HG03571 (cell line): ENCODE measurements around the gene UGT1A8.

Experiments used
- ATAC-seq: cut with Tn5 transposase; IDR thresholded peaks from one replicate; pipeline ENCODE4 v1.9.1; 2021; ENCODE audit not compliant: unreplicated experiment

Gene UGT1A8

GRCh38 chr2:233817361-233817911, 200.0 kb downstream of the UGT1A8 start:
- ATAC-seq: no peak

DNA sequence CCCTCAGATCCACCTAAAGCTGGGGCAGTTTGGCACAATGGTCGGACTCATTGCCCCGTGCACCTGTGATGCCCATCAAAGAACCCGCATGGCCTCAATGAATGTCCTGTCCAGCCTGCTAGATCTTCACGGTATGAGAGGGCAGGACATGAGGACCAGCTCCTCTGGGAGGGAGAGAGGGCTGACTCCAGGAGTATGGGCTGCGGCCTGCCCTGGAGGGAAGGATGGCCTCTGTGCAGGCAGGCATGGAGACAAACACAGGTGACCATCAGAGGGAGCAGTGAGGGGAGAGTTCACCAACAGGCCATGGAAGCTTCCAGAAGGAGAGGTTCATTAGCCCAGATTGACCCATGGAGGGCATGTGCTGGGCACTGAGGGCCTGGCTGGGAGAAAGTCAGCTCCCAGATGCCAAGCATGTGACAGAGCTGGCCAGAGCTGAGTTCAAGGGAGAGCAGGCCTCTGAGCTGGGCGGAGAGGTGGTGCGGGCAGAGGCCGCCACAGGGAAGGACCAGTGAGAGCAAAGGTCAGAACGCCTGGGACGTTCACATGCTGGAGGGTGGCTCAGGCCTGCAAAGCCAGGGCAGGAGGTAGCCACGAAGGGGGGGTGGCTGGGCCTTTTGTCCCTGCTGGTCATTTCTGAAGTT, 200.7 kb downstream of the UGT1A8 start:
- no peak for ATAC-seq

GRCh38 chr2:233818639-233819621, 201.5 kb downstream of the UGT1A8 start:
- ATAC-seq: no peak

DNA sequence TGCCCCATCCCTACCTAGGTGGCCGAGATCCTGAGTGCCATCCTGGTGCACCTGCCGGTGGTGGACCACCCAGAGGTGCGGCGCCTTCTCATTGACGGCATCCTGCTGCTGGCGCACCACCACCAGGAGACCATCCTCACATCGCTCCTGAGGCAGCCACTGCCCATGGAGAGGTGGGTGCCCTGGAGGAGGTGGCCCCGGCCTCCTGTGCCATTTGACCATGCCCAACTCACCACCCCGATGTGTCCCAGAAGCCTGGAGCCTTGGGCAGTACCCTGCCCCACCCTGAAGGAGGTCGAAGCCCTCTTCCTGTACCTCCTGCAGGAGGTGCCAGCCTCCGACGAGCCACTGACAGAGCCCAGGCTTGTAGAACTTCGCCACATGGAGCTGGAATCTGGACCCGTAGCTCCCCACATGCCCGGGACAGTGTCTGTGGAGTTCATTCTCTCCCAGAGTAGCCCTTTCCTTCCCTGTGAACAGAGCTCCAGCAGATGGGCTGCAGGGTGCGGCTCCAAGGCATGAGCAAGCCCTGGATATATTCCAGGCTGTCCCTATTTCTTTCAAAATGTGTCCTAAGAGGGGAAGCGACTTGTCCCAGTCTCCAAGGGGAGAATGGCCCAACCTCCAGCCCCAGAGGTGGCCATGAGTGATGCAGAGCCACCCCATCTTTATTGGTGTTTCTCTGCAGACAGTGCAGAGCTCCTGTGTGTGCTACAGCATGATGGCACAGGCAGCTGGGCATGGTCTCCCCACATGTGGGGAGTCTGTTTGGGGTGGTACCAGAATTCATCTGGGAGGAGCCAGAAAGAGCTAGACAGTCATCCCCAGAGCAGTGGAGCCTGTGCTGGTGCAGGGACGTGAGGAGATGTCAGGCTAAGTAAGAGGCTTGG, 202.7 kb downstream of the UGT1A8 start:
- ATAC-seq: no peak

DNA sequence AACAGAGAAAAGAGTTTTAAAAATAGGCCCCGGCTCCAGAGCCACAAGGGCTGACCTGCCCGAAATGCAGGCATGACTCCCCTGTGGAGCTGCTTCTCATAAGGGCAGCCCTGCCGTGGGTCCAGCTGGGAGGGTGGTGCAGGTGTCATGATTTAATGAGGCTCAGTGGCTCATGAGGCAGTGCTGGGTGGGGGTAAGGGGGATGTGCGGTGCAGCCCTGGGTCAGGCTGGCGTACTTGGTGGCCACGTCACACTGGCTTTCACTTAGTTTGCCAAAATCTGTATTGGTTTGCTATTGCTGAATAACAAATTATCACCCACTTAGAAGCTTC, 203.3 kb downstream of the UGT1A8 start:
- ATAC-seq: no peak

DNA sequence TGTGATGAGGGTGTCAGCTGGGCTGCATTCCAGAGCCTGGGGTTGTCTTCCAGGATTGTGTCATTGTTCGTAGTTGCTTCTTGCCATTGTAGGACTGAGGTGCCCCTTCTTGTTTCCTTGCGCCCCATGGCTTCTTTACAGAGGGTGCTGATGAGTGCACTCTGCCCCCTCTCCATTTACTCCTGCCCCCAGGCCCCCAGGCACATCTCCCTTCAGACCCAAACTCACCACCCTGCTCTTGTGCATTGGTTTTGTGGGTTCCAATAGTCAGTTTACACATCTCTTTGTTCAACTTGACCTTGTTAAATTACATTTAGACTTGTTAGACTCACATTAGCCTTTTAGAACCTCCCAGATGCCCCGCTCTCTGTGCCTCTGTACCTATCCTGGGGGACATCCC, 203.8 kb downstream of the UGT1A8 start:
- no peak for ATAC-seq

DNA sequence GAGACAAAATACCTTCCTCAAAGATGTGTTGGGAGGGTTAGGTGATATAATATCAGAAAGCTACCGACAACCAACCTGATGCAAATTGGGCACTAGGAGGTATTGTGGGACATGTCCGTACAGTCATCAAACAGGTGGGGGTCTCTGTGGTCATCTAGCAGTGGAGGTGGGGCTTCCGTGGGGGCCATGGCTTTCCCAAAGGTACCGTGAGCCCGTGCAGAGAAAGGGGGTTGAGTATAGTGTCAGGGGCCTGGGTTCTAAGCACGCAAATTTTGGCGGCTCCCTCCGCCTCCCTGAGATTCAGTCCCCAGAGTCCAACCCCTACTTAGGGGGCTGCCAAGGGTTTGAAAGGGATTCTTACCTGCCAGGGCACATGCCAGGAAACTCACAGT, 204.3 kb downstream of the UGT1A8 start:
- no peak for ATAC-seq

GRCh38 chr2:233822101-233822771, 204.8 kb downstream of the UGT1A8 start:
- no peak for ATAC-seq
